Cardiac muscle cell (in vitro differentiated cells and primary cell): ENCODE results near the gene PRRC2A. TPM values are rescaled to one million over a fixed set of nuclear protein-coding genes. Genes with fewer than 3 reads are reported as not detected.

Source experiments
- DNase-seq, 2 donors: peaks; one replicate each; pipeline versions ENCODE4 v3.0.0 to v3.0.0-alpha.2; 2010 to 2017; ENCODE audit warnings: low read depth in 1 of 2, low spot score in 1 of 2
- H3K27ac ChIP-seq: fragments of 200-600 bp; sonication (generic); 2 replicates; pipeline ENCODE4 v1.5.1; 2016
- H3K27me3 ChIP-seq: fragments of 200-600 bp; sonication (generic); 2 replicates; pipeline ENCODE4 v1.6.0; 2016; ENCODE audit warnings: control low read depth
- H3K36me3 ChIP-seq: fragments of 200-600 bp; sonication (generic); 2 replicates; pipeline ENCODE4 v1.5.1; 2016; ENCODE audit warnings: control low read depth
- H3K4me1 ChIP-seq: fragments of 200-600 bp; sonication (generic); 2 replicates; pipeline ENCODE4 v1.8.1; 2017; ENCODE audit warnings: low read depth, mild to moderate bottlenecking, mixed run types
- H3K4me3 ChIP-seq: fragments of 200-600 bp; sonication (generic); 2 replicates; pipeline ENCODE4 v1.5.1; 2016; ENCODE audit warnings: mild to moderate bottlenecking
- H3K9me3 ChIP-seq: fragments of 200-600 bp; sonication (generic); 2 replicates; pipeline ENCODE4 v1.5.1; 2017; ENCODE audit warnings: low read depth, mild to moderate bottlenecking, control low read depth
- polyA plus RNA-seq: library from polyadenylated mRNA; unstranded; fragments of >200 nt; fragmentation: Nextera tagmentation; extraction: Ambion mirVana; gene quantifications from 2 replicates; pipeline ENCODE4 v1.2.1, GENCODE V29; 2016
- total RNA-seq: library from RNA; depleted of rRNA; stranded (reverse); fragments of >200 nt; gene quantifications from 2 replicates; pipeline ENCODE4 v1.2.3, GENCODE V29; 2016
- TF ChIP-seq, protein P1 (sequence below): IDR thresholded peaks from 2 replicates; pipeline ENCODE4 v1.5.1; 2012; ENCODE audit warnings: low read depth, mild to moderate bottlenecking, low read length

Gene PRRC2A
- total and polyA plus RNA-seq, 2 experiments from 2014 or later = 70.2 to 208 TPM

GRCh38 chr6:31687321-31687720 is 66.8 kb downstream of the PRRC2A start:
- no peak for DNase-seq
- Histone ChIP-seq H3K27ac (no peak overlapping the region), H3K9me3 (no peaks in the 10 kb centered on the region), H3K27me3 (peaks cover under 1% of the 10 kb centered on the region), H3K4me3 (no peak overlapping the region), H3K36me3 (peaks cover 40% of the 10 kb centered on the region), H3K4me1 (no peaks in the 10 kb centered on the region)
- TF ChIP-seq, protein P1, sequence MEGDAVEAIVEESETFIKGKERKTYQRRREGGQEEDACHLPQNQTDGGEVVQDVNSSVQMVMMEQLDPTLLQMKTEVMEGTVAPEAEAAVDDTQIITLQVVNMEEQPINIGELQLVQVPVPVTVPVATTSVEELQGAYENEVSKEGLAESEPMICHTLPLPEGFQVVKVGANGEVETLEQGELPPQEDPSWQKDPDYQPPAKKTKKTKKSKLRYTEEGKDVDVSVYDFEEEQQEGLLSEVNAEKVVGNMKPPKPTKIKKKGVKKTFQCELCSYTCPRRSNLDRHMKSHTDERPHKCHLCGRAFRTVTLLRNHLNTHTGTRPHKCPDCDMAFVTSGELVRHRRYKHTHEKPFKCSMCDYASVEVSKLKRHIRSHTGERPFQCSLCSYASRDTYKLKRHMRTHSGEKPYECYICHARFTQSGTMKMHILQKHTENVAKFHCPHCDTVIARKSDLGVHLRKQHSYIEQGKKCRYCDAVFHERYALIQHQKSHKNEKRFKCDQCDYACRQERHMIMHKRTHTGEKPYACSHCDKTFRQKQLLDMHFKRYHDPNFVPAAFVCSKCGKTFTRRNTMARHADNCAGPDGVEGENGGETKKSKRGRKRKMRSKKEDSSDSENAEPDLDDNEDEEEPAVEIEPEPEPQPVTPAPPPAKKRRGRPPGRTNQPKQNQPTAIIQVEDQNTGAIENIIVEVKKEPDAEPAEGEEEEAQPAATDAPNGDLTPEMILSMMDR = no peak

Other genes with a start within 250 kb of the PRRC2A start
Only the 30 nearest of the 35 such genes appear.
- gene MICB, start 122.6 kb upstream of the PRRC2A start, total RNA-seq = 2.2 and 3.6 TPM in 2 replicates
- gene MICB, start 122.6 kb upstream of the PRRC2A start, polyA plus RNA-seq = 0.64 and 0.99 TPM in 2 replicates
- gene MCCD1, start 91.8 kb upstream of the PRRC2A start, total RNA-seq = not detected in 2 replicates
- not detected in 2 replicates for gene MCCD1, start 91.8 kb upstream of the PRRC2A start, polyA plus RNA-seq
- gene DDX39B, start 78.7 kb upstream of the PRRC2A start, total RNA-seq = 371 and 455 TPM in 2 replicates
- gene DDX39B, start 78.7 kb upstream of the PRRC2A start, polyA plus RNA-seq = 321 and 373 TPM in 2 replicates
- 21.2 and 28.8 TPM in 2 replicates for gene ATP6V1G2, start 74.1 kb upstream of the PRRC2A start, total RNA-seq
- 32.7 and 40.2 TPM in 2 replicates for gene ATP6V1G2, start 74.1 kb upstream of the PRRC2A start, polyA plus RNA-seq
- 43.6 and 51.2 TPM in 2 replicates for gene NFKBIL1, start 73.1 kb upstream of the PRRC2A start, total RNA-seq
- 38.4 and 47.1 TPM in 2 replicates for gene NFKBIL1, start 73.1 kb upstream of the PRRC2A start, polyA plus RNA-seq
- gene LTA, start 48.4 kb upstream of the PRRC2A start, total RNA-seq = not detected in 2 replicates
- not detected in 2 replicates for gene LTA, start 48.4 kb upstream of the PRRC2A start, polyA plus RNA-seq
- not detected in 2 replicates for gene TNF, start 45.1 kb upstream of the PRRC2A start, total RNA-seq
- 0.14 TPM in 1 of 2 replicates, not detected in the other for gene TNF, start 45.1 kb upstream of the PRRC2A start, polyA plus RNA-seq
- 0.70 TPM in 1 of 2 replicates, not detected in the other for gene LTB, start 38.3 kb upstream of the PRRC2A start, total RNA-seq
- gene LTB, start 38.3 kb upstream of the PRRC2A start, polyA plus RNA-seq = 0.61 and 1.5 TPM in 2 replicates
- gene LST1, start 34.4 kb upstream of the PRRC2A start, total RNA-seq = 1.7 TPM in 1 of 2 replicates, not detected in the other
- gene LST1, start 34.4 kb upstream of the PRRC2A start, polyA plus RNA-seq = 1.6 TPM in 1 of 2 replicates, not detected in the other
- gene NCR3, start 27.7 kb upstream of the PRRC2A start, total RNA-seq = not detected in 2 replicates
- gene NCR3, start 27.7 kb upstream of the PRRC2A start, polyA plus RNA-seq = not detected in 2 replicates
- gene AIF1, start 5.5 kb upstream of the PRRC2A start, total RNA-seq = 1.2 TPM in 1 of 2 replicates, not detected in the other
- 1.4 and 1.6 TPM in 2 replicates for gene AIF1, start 5.5 kb upstream of the PRRC2A start, polyA plus RNA-seq
- gene BAG6, start 31.9 kb downstream of the PRRC2A start, total RNA-seq = 494 and 510 TPM in 2 replicates
- 115 TPM in 2 replicates for gene BAG6, start 31.9 kb downstream of the PRRC2A start, polyA plus RNA-seq
- 2.3 and 2.5 TPM in 2 replicates for gene APOM, start 35.2 kb downstream of the PRRC2A start, total RNA-seq
- 2.5 and 3.5 TPM in 2 replicates for gene APOM, start 35.2 kb downstream of the PRRC2A start, polyA plus RNA-seq
- 24.5 and 27.4 TPM in 2 replicates for gene C6orf47, start 40.1 kb downstream of the PRRC2A start, total RNA-seq
- 22.0 and 29.2 TPM in 2 replicates for gene C6orf47, start 40.1 kb downstream of the PRRC2A start, polyA plus RNA-seq
- gene GPANK1, start 44.3 kb downstream of the PRRC2A start, total RNA-seq = 28.8 and 36.2 TPM in 2 replicates
- gene GPANK1, start 44.3 kb downstream of the PRRC2A start, polyA plus RNA-seq = 27.5 and 37.2 TPM in 2 replicates
- 310 and 375 TPM in 2 replicates for gene CSNK2B, start 45.4 kb downstream of the PRRC2A start, total RNA-seq
- 277 and 280 TPM in 2 replicates for gene CSNK2B, start 45.4 kb downstream of the PRRC2A start, polyA plus RNA-seq
- 3.9 and 6.8 TPM in 2 replicates for gene LY6G5B, start 49.3 kb downstream of the PRRC2A start, total RNA-seq
- gene LY6G5B, start 49.3 kb downstream of the PRRC2A start, polyA plus RNA-seq = 13.2 and 16.5 TPM in 2 replicates
- 0.54 and 1.2 TPM in 2 replicates for gene LY6G5C, start 60.4 kb downstream of the PRRC2A start, total RNA-seq
- gene LY6G5C, start 60.4 kb downstream of the PRRC2A start, polyA plus RNA-seq = 5.0 and 9.0 TPM in 2 replicates
- gene ABHD16A, start 82.6 kb downstream of the PRRC2A start, total RNA-seq = 48.0 and 66.3 TPM in 2 replicates
- 61.5 and 65.1 TPM in 2 replicates for gene ABHD16A, start 82.6 kb downstream of the PRRC2A start, polyA plus RNA-seq
- not detected in 2 replicates for gene LY6G6F, start 86.2 kb downstream of the PRRC2A start, total RNA-seq
- gene LY6G6F, start 86.2 kb downstream of the PRRC2A start, polyA plus RNA-seq = not detected in 2 replicates
- not detected in 2 replicates for gene LY6G6D, start 94.6 kb downstream of the PRRC2A start, total RNA-seq
- not detected in 2 replicates for gene LY6G6D, start 94.6 kb downstream of the PRRC2A start, polyA plus RNA-seq
- not detected in 2 replicates for gene LY6G6C, start 101.0 kb downstream of the PRRC2A start, total RNA-seq
- gene LY6G6C, start 101.0 kb downstream of the PRRC2A start, polyA plus RNA-seq = 0.24 TPM in 1 of 2 replicates, not detected in the other
- gene MPIG6B, start 102.7 kb downstream of the PRRC2A start, total RNA-seq = not detected in 2 replicates
- gene MPIG6B, start 102.7 kb downstream of the PRRC2A start, polyA plus RNA-seq = not detected in 2 replicates
- gene DDAH2, start 108.6 kb downstream of the PRRC2A start, total RNA-seq = 134 and 138 TPM in 2 replicates
- gene DDAH2, start 108.6 kb downstream of the PRRC2A start, polyA plus RNA-seq = 154 and 170 TPM in 2 replicates
- 226 and 274 TPM in 2 replicates for gene CLIC1, start 115.8 kb downstream of the PRRC2A start, total RNA-seq
- 318 and 326 TPM in 2 replicates for gene CLIC1, start 115.8 kb downstream of the PRRC2A start, polyA plus RNA-seq
- 6.6 and 39.4 TPM in 2 replicates for gene MSH5, start 119.3 kb downstream of the PRRC2A start, total RNA-seq
- 7.4 and 16.4 TPM in 2 replicates for gene MSH5, start 119.3 kb downstream of the PRRC2A start, polyA plus RNA-seq
- gene SAPCD1, start 141.9 kb downstream of the PRRC2A start, total RNA-seq = 3.9 and 11.6 TPM in 2 replicates
- 2.1 and 4.2 TPM in 2 replicates for gene SAPCD1, start 141.9 kb downstream of the PRRC2A start, polyA plus RNA-seq
- gene VWA7, start 156.6 kb downstream of the PRRC2A start, total RNA-seq = 16.1 and 24.7 TPM in 2 replicates
- 9.9 and 12.3 TPM in 2 replicates for gene VWA7, start 156.6 kb downstream of the PRRC2A start, polyA plus RNA-seq
- 46.3 and 49.7 TPM in 2 replicates for gene VARS1, start 175.0 kb downstream of the PRRC2A start, total RNA-seq
- 51.5 and 63.9 TPM in 2 replicates for gene VARS1, start 175.0 kb downstream of the PRRC2A start, polyA plus RNA-seq
- 58.9 and 64.2 TPM in 2 replicates for gene LSM2, start 186.3 kb downstream of the PRRC2A start, total RNA-seq
- 76.8 and 88.6 TPM in 2 replicates for gene LSM2, start 186.3 kb downstream of the PRRC2A start, polyA plus RNA-seq